ENCODE results near the gene ATP4B.

ATP4B gene

DNA sequence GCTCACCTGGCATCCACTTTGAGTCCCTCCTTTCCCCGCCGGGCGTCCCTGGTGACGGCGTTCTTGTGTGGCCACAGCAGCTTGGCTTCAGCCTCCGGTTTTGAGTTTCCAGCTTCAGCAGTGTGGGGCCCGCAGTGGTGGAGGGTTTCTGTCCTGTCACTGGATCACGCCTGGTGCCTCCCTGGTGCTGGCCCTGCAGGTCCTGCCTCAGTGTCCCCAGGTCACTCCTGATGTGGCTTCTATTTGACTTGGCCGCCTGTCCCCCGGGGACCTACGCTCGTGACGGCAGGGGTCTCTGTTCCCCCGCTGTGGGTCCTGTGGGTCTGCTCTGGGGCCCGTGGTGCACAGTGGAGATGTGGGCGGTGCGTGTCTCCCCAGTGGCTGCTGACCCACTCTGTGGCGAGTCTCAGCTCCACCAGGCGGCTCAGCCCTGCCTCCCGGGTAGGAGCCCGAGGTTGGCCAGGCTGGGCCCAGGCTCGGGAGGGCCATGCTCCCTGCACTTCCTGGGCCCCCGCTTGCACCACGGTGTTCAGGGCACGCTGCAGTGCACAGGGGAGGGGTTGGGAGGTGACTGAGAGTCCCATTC is 1.9 kb downstream of the ATP4B start:
- DNase-seq = no peak

- no peak for DNase-seq
These were observed 2.5 kb downstream of the ATP4B start for GRCh38 chr13:113655346-113656002.

DNA sequence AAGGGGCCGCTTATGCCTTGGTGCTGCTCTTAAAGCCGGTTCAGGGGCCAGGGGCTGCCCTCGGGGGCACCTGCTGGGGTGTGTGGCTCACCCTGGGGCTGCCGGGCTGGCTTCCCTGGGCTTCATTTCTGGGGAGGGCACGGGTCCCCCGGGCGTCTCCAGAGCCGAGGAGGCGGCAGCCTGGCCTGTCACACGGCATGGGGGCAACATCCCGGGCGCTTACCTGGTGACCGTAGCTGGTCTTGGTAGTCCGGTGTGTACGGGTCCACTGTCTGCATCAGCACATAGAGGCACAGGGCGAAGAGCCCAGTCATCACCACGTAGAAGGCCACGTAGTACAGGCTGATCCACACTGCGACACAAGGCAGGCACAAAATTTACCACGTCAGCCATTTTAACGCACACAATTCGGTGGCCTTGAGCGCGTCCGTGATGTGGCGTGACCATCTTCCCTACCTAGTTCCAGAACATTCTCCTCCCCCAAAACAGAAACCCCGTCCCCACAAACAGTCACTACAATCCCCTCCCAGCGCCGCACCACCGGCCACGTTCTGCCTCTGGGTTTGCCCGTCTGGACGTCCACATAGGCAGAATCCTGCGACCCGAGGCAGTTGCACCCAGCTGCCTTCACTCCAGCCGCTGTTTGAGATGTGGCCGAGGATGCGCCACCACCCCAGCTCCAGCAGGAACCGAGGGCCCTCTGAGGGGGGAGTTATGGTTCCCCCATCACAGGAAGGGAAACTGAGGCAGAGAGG is 3.2 kb downstream of the ATP4B start:
- no peak for DNase-seq

- DNase-seq = no peak
These were observed 3.8 kb downstream of the ATP4B start for GRCh38 chr13:113654175-113654560.

DNA sequence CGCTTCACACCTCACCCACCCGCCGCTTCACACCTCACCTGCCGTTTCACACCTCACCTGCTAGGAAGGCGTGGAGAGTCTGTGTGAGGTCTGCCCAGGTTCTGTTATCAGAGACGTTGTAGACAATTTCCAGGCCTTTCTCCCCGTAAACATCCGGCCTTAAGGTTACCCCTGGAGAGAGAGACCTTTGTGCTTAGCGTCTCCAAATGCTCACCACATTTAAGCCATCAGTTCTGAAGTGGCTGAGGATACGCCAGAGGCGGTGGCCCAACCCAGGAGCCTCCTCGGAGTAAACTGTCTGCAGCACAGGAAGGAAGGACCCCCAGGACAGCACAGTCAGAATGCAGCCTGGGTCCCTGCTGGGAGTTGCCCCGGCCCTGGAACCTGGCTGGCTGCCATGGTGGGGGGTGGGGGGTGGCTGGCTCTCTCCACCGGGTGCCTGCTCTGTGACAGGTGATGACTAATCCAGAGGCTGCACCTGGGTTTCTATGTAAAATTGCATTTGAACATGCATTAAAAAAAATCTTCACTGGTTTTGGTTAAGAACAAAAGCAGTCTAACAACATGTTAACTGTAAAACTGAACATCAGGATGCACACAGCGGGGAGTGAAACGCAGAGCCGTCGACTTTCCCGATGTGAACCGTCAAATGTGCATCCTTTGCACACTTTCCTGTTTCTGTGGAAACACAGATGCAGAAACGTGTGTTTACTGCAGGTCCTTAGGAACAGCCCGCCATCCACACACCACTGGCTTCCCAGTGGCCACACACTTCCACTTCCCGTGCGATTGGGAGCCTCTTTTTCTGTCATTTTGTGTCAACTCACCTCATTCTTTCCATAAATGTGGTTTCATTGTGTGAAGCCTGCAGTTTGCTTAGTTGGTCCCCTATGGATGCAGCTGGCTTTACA is 4.5 kb downstream of the ATP4B start:
- peak; percentile 51 for DNase-seq

GRCh38 chr13:113652404-113653263 is 5.4 kb downstream of the ATP4B start:
- DNase-seq = no peak

DNA sequence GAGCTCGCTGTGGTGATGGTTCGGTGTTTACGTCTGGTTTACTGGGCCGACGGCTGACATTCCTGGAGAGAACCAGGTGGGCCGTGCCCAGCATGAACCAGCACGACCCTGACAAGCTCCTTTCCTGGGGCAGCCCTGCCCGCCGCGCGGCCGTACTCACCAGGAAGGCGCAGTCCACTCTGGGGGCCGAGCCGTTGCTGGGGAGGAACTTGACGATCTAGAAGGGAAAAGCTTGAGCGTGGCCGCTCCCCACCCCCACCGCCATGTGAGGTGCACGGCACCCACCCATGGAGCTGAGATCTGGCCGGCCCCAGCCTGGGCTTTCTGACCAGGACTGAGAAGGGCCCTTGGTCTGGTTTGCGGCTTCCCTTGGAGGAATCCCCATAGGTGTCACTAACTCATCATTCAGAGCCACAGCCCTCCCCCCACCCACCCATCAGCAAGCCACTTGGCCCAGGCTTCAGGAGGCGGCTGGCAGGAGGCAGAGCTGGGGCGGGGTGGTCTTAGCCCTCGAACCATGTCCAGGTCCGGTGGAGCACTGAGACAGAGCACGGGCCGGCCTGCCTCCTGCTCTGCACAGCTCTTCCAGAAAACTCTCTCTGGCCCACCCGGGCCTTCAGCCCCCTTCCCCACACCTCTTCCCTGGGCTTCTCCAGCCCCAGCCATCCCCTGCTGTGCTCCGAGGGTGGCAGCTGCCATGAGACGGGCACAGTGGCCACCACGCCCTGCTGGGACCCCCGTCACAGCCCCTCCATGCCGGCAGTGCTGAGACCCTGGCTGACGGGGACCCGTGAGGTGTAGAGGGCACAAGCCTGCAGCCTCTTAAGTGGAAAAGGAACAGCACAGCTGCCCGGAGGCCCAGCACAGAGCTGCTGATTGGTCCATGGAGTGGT is 6.2 kb downstream of the ATP4B start:
- no peak for DNase-seq

- no peak for DNase-seq
These were observed 7.3 kb downstream of the ATP4B start for GRCh38 chr13:113650731-113651148.

- no peak for DNase-seq
These were observed 7.7 kb downstream of the ATP4B start for GRCh38 chr13:113650275-113650674.

DNA sequence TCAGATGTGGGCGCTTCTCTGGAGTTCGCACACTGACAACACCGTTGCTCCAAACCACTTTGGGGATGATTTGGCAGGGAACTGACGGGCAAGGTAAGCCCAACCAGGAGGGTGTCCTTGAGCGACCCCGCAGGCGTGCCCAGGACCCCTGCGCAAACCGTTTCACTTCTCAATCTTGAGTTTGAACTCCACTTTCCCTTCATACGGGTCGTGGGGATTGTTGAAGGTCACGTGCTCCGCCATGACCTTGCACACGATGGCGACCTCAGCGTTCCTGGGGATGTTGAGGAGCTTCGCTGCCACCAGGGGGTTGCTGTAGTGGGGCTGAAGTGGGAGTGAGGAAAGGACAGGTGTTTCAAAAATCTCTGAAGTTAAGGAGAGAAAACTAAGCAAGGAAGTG is 8.8 kb downstream of the ATP4B start:
- peak; percentile 23 for DNase-seq

DNA sequence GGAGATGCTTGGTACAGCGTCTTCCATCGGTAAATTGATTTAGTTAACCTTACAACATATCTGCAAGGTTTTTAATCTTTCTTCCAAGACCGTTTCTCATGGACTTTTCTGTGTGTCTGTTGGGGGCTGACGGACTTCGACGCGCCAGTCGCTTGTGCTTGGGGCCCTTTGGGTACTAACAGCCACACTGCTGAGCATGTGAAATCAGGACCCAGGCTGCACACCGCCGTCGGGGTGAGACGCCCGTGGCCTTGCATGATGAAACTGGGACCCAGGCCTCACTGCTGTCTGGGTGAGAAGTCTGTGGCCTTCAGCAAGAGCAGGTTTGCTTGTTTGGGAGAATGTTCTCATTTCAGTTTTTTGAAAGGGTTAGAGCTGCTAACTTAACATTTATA is 9.8 kb downstream of the ATP4B start:
- DNase-seq = no peak

DNA sequence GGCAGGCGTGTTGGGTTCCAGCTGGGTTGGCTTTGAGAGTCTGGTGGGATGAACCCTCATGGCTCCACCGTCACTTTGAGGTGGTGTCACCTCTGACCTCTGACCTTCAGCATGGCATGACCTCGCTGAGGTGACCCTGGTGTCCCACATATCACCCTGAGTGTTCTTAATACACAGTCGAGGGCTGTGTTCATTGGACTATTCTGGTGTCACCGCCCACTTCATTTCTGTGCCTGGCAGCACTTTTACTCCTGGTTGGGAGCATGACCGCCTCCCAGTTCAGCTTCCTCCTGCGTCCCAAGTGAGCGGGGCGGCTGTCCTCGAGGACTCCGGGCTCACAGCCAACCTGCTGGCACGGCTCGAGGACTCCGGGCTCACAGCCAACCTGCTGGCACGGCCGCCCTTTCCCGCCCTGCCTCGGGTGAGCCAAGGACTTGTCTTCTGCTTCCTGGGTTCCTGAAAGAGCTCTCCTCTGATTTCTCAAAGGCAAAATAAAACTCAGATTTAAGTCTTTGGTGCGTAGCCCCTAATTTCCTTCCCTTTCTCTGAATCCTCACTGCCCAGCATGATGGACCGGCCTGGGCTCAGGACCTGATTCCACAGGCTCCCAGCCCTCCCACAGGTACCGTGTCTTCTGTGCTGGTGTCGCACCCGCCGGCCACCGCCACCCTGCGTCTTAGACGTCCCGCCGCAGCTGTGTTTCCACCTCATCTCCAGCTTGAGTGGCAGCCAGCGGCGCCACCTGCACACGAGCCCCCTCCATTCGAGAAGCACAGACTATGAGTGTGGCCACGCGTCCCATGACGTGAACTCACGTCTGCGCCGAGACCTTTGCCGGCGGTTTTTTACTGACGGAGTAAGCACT is 10.4 kb downstream of the ATP4B start:
- peak; percentile 98 for DNase-seq

DNA sequence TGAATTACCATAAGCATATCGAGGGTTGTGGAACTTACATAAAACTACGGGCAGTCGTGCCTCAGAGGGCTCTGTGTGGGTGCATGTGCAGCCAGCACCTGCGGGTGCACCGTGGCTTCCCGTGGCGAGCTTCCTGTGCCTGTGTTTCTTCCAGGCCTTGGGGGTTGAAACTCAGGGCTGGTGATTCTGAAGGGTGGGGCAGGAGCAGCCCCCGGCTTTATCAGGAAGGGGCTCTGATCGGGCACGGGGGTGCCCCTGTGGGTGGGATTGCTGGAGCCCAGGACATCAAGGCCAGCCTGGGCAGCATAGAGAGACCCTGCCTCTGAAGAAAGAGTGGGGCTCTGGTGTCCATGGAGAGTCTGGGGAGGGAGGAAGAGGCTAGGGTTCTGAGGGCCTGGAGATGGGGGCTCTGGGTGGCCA is 11.1 kb downstream of the ATP4B start:
- no peak for DNase-seq

DNA sequence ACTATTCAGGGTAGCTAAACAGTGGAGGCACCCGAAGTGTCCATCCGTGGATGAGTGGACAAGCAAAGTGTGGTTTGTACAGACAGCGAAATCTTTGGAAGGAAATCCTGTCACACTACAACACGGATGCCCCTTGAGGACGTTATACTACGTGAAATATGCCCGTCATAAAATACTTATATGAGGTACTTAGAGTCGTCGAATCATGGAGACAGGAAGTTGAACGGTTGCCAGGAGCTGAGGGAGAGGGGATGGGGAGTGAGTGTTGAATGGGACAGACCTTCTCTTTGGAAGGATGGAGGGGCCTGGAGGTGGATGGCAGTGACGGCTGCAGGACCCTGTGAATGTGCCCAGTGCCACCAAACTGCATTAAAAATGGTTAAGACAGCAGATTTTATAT is 11.6 kb downstream of the ATP4B start:
- peak; percentile 54 for DNase-seq

GRCh38 chr13:113645329-113645728 is 12.7 kb downstream of the ATP4B start:
- no peak for DNase-seq

DNA sequence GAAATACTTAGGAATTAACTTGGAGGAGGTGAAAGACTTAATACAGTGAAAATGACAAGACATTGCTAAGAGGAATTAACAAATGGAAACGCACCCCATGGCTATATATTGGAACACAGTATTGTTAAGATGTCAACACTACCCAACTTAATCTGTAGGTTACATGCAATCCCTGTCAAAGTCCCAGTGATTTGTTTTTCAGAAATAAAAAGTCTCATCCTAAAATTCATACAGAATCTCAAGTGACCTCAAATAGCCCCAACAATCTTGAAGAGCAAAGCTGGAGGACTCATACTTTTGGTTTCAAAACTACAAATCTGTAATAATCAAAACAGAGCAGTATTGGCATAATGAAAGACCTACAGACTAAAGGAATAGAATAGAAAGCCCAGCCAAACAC is 13.2 kb downstream of the ATP4B start:
- no peak for DNase-seq

DNA sequence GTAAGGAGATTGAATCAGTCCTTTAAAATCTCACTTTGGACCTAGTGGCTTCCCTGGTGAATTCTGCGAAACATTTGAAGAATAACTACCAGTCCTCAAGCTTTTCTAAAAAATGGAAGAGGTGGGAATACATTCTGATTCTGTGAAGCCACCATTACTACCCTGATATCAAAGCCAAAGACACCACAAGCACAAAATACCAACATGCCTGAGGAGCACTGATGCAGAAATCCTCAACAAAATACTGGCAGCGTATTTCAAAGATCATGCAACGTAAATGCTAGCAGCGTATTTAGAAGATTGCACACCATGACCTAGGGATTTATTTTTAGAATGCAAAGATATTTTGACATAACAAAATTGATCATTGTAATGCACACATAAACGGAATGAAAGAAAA is 14.4 kb downstream of the ATP4B start:
- DNase-seq = no peak

DNA sequence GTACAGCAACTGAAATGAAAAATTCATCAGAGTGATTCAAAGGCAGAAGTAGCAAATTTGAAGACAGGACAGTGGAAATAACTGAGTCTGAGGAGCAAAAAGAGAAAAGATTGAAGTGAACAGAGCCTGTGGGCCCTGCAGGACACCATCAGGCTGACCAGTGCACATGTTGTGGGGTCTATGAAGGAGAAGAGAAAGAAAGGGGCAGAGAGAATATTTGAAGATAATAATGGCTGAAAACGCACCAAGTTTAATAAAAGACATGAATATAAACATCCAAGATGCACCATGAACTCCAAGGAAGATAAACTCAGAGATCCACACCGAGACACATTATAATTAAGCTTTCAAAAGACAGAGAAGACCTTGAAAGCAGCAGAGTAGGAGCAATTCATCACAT is 15.4 kb downstream of the ATP4B start:
- no peak for DNase-seq

DNA sequence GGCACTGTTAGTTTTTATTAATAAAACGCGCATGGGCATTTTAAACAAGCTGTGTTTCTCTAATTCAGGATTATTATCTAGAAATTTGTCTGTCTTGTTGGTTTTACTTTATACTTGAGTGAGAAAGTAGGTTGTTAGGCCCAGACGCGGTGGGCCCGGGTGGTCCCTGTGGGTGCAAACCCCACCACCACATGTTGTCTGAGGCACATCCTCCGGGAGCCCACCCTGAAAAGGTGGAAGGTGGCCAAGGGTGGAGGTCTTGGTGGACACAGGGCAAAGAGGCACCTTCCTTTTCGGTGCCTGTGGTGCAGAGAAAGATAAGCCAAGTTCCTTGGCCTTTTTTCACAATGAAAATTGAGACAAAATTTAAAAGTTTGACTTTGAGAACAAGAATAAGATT is 16.6 kb downstream of the ATP4B start:
- DNase-seq = no peak

- DNase-seq = no peak
These were observed 18.3 kb downstream of the ATP4B start for GRCh38 chr13:113639616-113640262.
